22Rv1 (cell line): ENCODE measurements around the gene KRT7.

Experiments
- H3K27ac ChIP-seq: fragments of 450-650 bp; 2 replicates; pipeline ENCODE4 v1.5.1; 2017
- ZFX ChIP-seq: fragments of 450-650 bp; IDR thresholded peaks from 2 replicates; pipeline ENCODE4 v1.6.1; 2017; ENCODE audit warnings: antibody characterized with exemption, borderline replicate concordance
- TF ChIP-seq, protein P1 (sequence below): fragments of 450-650 bp; IDR thresholded peaks from 2 replicates; pipeline ENCODE4 v1.5.1; 2017; ENCODE audit warnings: mild to moderate bottlenecking

Gene KRT7

DNA sequence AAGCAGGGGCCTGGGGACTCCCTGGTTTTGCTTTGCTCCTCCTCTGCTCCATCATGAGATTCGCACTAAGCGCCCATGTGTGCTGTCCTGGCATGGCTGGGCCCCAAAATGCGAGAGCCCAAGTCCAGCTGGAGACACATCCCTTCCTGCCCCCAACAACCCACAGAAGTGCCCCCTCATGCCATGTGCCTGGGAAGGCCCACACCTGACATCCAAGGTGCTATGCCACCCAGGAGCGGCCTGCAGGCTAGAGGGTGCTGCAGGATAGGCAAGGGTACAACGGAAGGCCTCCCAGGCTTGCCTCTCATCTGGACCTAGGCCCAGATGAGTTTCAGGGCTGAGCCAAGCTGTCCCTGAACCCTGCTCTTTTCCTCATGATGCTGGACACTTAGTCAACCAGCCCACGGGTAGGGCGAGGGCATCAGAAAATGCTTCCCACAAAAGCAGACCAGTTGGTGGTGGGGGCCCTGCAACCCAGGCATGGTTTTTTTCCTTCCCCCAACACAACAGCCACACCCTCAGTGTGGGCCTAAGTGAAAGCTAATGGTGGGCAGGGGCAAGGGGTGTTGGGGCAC, 28.0 kb upstream of the KRT7 start:
- no peak overlapping the region for H3K27ac ChIP-seq
- TF ChIP-seq, protein P1, sequence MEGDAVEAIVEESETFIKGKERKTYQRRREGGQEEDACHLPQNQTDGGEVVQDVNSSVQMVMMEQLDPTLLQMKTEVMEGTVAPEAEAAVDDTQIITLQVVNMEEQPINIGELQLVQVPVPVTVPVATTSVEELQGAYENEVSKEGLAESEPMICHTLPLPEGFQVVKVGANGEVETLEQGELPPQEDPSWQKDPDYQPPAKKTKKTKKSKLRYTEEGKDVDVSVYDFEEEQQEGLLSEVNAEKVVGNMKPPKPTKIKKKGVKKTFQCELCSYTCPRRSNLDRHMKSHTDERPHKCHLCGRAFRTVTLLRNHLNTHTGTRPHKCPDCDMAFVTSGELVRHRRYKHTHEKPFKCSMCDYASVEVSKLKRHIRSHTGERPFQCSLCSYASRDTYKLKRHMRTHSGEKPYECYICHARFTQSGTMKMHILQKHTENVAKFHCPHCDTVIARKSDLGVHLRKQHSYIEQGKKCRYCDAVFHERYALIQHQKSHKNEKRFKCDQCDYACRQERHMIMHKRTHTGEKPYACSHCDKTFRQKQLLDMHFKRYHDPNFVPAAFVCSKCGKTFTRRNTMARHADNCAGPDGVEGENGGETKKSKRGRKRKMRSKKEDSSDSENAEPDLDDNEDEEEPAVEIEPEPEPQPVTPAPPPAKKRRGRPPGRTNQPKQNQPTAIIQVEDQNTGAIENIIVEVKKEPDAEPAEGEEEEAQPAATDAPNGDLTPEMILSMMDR, result no peak
- TF ChIP-seq ZFX, result no peak

GRCh38 chr12:52205612-52206303, 27.3 kb upstream of the KRT7 start:
- TF ChIP-seq ZFX, result no peak
- TF ChIP-seq, protein P1, result no peak
- H3K27ac ChIP-seq, result no peak overlapping the region

GRCh38 chr12:52206304-52207040, 26.6 kb upstream of the KRT7 start:
- no peak overlapping the region for H3K27ac ChIP-seq
- TF ChIP-seq ZFX, result no peak
- TF ChIP-seq, protein P1, result no peak

- TF ChIP-seq, protein P1, result no peak
- no peak for TF ChIP-seq ZFX
- no peak overlapping the region for H3K27ac ChIP-seq
Measured at GRCh38 chr12:52207106-52207505, 25.9 kb upstream of the KRT7 start.

DNA sequence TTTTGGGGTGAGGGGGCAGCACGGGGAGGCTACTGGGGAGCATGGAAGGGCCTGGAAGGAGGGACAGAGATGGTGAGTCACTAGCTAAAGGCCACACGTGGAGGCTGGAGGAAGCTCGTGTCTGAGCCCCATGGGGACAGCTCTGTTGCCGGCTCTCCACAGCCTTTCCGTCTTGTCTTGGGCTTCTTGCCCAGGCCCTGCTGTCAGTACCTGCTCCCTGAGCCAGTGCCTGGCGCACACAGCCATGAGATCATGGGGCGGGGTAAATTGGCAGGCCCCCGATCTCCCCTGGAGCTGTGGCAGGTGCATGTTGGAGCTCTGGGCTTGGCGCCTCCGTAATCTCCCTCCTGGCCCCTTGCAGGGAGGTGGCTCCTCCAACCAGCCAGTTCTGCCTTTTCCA, 25.1 kb upstream of the KRT7 start:
- H3K27ac ChIP-seq, result no peak overlapping the region
- TF ChIP-seq ZFX, result no peak
- TF ChIP-seq, protein P1, result no peak

DNA sequence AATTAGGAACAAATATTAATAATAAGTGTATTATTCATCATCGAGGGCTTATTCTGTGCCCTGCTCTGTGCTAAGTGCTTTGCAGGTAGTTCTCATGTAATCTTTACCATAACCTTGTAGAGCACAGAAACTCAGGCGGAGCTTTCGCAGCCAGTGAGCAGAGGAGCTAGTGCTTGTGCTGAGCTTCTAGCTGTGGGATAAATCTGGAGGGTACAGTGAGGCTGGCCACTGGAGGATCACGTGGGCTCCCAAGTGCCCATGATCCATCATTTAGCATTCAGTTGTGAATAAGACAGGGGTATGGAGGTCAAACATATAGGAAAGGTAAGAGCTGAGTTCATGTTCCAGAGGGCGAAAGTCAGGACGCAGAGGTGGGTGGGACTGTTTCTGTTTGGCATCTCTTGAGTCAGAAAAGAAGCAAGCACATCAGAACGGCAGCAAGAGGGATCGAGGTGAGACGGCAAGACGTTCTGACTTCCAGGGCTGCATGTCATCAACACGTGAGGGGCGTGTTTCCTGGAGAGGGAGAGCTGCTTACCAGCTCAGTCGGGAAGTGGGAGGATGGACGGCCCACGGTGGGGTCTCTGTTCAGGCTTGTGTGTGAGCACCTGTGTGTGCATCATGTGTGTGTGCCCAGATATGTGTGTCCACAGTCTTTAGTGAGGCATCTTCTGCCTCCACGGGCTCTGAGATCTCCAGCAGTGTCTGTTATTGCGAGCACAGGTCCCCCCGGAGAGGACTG, 24.4 kb upstream of the KRT7 start:
- no peak for TF ChIP-seq ZFX
- TF ChIP-seq, protein P1, result no peak
- no peak overlapping the region for H3K27ac ChIP-seq
